HFFc6 (cell line): ENCODE measurements around the gene VWA1. TPM values are rescaled to one million over a fixed set of nuclear protein-coding genes. Genes with fewer than 3 reads are reported as not detected.
A peak's percentile ranks its signal among the peaks of the same experiment; 100 is the strongest.
"Not testable (repeated sequence)": the region's sequence is repeated elsewhere in the genome, so short reads cannot be mapped to it uniquely, and the experiment has no call there.

Source experiments
- DNase-seq: peaks from one replicate; pipeline ENCODE4 v3.0.0-alpha.2; 2018
- H3K27ac Mint-ChIP-seq: 2 replicates; pipeline ENCODE4 v1.8.0; 2020; ENCODE audit warnings: mild to moderate bottlenecking, mixed read lengths
- H3K27me3 Mint-ChIP-seq: 2 replicates; pipeline ENCODE4 v1.8.0; 2021; ENCODE audit warnings: mild to moderate bottlenecking, moderate library complexity, mixed read lengths; ENCODE audit not compliant: insufficient read depth
- H3K36me3 Mint-ChIP-seq: 2 replicates; pipeline ENCODE4 v1.8.0; 2021; ENCODE audit warnings: low read depth, mixed read lengths
- H3K4me1 Mint-ChIP-seq: 2 replicates; pipeline ENCODE4 v1.8.0; 2020; ENCODE audit warnings: low read depth, mixed read lengths
- H3K4me3 Mint-ChIP-seq: 2 replicates; pipeline ENCODE4 v1.8.0; 2020; ENCODE audit warnings: mild to moderate bottlenecking, moderate library complexity, mixed read lengths
- H3K9me3 Mint-ChIP-seq: 2 replicates; pipeline ENCODE4 v1.8.0; 2020; ENCODE audit warnings: mild to moderate bottlenecking, mixed read lengths
- CTCF ChIP-seq: fragments of 200-600 bp; sonication (generic); IDR thresholded peaks from 2 replicates; pipeline ENCODE4 v1.5.0; 2021; ENCODE audit warnings: antibody characterized with exemption, mild to moderate bottlenecking
- total RNA-seq, 6 experiments: library from RNA; stranded (reverse); fragmentation: NEBNext Ultra II Directional; extraction: Animal tissue kit (Norgen Biotek cat#: 25700); gene quantifications; 2 replicates in 1 of 6; 3 replicates in 5 of 6; pipeline ENCODE4 v1.2.3, GENCODE V29; 2021

Gene VWA1
- total RNA-seq, 6 experiments from 2014 or later = 0.12 to 0.33 (median 0.24) TPM; not detected in 1

GRCh38 chr1:1400576-1401456 is 34.7 kb upstream of the VWA1 start:
- Mint-ChIP-seq H3K27ac (peak overlapping the region; percentile 88), H3K36me3 (peaks cover 49% of the 10 kb centered on the region), H3K27me3 (peaks cover 16% of the 10 kb centered on the region), H3K4me3 (peak overlapping the region; percentile 91), H3K4me1 (peaks cover 48% of the 10 kb centered on the region), H3K9me3 (no peaks in the 10 kb centered on the region)
- TF ChIP-seq CTCF = no peak
- DNase-seq = no peak

- H3K27ac Mint-ChIP-seq = peak overlapping the region; percentile 88
These were observed 34.0 kb upstream of the VWA1 start for GRCh38 chr1:1401457-1402010.

GRCh38 chr1:1402072-1402900 is 33.2 kb upstream of the VWA1 start:
- Mint-ChIP-seq H3K4me3 (peak overlapping the region; percentile 91), H3K27ac (peak overlapping the region; percentile 78), H3K9me3 (no peaks in the 10 kb centered on the region), H3K27me3 (peaks cover 16% of the 10 kb centered on the region), H3K4me1 (peaks cover 48% of the 10 kb centered on the region), H3K36me3 (peaks cover 57% of the 10 kb centered on the region)
- peak; percentile 83 for TF ChIP-seq CTCF
- DNase-seq = peak; percentile 57

More at GRCh38 chr1:1401457-1402010, 34.0 kb upstream of the VWA1 start:
- H3K4me3 Mint-ChIP-seq = peak overlapping the region; percentile 91
- H3K27me3 Mint-ChIP-seq = peaks cover 16% of the 10 kb centered on the region
- TF ChIP-seq CTCF = no peak
- no peaks in the 10 kb centered on the region for H3K9me3 Mint-ChIP-seq
- H3K36me3 Mint-ChIP-seq = peaks cover 57% of the 10 kb centered on the region
- peaks cover 48% of the 10 kb centered on the region for H3K4me1 Mint-ChIP-seq
- DNase-seq = no peak

GRCh38 chr1:1402901-1403392 is 32.5 kb upstream of the VWA1 start:
- peaks cover 16% of the 10 kb centered on the region for H3K27me3 Mint-ChIP-seq
- peaks cover 46% of the 10 kb centered on the region for H3K4me1 Mint-ChIP-seq
- DNase-seq, H3K4me3 Mint-ChIP-seq, H3K9me3 Mint-ChIP-seq: not testable (repeated sequence)
- H3K36me3 Mint-ChIP-seq = peaks cover 57% of the 10 kb centered on the region
- peak overlapping the region; percentile 14; the same call in 1 of the 2 replicates for H3K27ac Mint-ChIP-seq

DNA sequence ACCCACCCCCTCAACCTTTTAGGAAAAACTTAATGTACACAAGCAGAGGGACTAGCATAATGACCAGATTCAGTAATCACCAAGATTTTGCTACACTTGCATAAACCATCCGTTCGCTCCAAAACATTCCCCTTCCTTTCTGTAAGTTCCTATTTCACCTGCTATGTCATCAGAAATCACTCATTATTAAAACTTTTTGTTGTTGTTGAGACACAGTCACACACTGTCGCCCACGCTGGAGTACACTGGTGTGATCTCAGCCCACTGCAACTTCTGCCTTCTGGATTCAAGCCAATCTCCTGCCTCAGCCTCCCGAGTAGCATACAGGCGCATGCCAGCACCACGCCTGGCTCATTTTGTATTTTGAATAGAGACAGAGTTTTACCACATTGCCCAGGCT is 31.8 kb upstream of the VWA1 start:
- Mint-ChIP-seq H3K27ac (peak overlapping the region; percentile 55), H3K9me3 (no peaks in the 10 kb centered on the region), H3K36me3 (peaks cover 57% of the 10 kb centered on the region)

More for the DNA sequence above, 31.8 kb upstream of the VWA1 start:
- TF ChIP-seq CTCF = no peak
- Mint-ChIP-seq H3K4me3 (no peak overlapping the region), H3K27me3 (peaks cover 16% of the 10 kb centered on the region), H3K4me1 (peaks cover 49% of the 10 kb centered on the region)
- no peak for DNase-seq
